NCI-H2029 treated with DMSO at 0.1 percent for 48 hours (cell line): Measurements from ENCODE around the gene C15orf39.
"Not testable (repeated sequence)": the region's sequence is repeated elsewhere in the genome, so short reads cannot be mapped to it uniquely, and the experiment has no call there.

Experiments
- DNase-seq: peaks from one replicate; lab custom pipeline; 2025; lab: John Stamatoyannopoulos, UW

C15orf39 gene

DNA sequence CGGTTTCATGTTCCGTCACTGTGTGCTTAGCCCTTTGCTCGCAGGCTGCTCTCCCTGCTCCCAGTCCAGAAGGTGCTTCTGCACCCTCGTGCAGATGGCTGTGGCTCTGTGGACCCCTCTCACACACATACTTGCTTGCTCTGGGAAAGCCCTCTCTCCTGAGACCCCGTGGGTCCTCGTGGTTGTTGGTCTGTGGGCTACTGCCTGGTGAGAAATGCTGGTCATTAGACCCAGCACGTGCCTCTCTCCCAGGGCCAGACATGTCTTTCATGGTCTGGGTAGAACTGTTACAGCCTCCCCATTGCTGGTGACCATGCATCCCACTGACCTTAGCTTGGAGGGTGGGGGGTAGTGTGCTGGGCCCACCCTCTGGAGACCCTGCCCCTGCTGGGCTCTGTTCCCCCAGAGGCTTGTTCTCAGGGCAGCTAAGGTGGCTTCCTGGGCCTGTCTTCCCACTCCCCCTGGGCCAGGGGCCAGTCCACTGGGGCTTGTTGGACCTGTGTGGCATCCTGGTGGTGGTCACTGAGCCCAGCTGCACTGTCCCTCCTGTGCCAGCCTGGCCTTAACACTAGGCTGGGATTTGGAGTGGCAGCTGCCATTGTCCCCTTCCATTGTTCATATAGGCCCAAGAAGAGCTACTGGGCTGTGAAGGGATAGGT is 10.6 kb downstream of the C15orf39 start:
- DNase-seq = no peak

DNA sequence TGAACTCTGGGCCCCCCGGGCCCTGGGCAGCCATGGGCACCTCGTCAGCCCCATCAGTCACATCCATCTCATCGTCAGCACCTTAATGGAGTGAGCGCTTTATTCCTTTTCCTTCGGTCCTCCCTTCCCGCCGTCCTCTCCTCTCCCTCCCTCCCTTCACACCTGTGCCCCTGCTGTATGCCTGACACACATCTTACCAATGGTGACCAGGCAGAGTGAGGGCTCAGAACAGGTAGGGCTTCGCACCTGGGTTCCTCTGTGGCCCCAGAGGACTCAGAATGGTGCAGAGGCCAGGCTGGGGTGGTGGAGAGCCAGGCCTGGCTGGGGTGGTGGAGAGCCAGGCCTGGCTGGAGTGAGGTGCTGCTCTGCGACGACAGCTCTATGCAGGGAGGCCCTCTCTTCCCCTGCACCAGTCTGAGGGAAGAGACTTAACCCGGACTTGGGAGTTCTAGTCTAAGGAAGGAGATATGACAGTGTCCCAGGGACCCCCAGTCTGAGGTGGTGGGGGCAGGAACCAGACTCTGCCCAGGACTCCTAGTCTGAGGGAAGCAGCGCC is 11.6 kb downstream of the C15orf39 start:
- DNase-seq = no peak

DNA sequence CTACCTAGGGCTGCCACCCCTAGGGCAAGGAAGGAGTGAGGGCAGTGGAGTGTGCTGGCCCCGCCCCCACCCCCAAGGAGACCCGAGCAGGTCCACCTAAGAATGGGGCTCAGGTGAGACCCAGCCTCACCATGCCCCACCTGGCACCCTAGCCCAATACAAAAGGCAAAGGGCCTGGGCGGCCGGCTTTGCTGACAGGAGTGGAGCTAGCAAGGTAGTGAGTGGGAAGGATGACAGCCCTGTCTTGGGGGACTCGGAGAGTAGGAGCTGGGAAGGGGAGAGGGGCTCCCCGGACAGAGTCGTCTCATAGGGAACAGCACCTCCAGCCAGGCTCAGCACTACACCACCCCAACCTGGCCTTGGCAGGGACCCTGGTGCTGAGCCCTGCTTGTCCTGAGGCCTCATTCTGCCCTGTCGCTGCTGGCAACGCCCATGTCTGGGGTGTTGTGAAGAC is 12.1 kb downstream of the C15orf39 start:
- DNase-seq = no peak

DNA sequence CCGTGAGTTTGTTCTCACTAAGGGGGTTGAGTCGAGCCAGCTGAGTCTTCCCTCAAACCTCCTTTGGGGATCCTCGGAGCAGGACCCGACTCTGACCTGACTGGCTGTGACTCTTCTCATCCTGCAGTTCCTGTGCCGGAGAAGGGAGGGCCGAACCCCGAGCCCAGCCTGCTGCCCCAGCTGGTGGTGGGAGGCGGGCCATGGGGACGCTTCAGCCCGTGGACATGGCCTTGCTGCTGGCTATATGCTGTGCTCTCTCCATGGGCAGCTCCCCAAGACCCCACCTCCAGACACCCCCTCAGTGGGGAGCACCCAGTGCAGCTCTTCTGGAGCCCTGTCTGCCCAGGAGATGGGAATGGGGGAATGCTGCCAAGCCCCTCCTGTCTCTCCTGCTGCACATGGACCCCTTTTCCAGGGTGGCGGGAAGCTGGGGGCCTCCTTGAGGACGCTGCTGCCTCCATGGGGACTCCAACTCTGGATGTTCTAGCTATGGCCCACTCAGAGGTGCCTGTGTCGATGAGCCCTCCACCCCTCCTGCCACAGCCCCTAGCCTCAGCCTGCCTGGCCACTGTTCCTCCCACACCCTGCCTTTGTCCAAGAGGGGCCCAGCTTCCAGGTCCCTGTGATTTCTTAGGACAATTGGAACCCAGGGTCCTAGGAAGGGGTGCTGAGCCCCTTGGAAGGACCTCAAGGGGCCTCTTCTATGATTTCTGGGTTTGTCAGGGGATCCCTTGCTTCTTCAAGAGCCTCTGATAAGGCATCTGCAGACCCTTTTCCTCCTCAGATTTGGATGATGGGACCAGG is 12.8 kb downstream of the C15orf39 start:
- no peak for DNase-seq

DNA sequence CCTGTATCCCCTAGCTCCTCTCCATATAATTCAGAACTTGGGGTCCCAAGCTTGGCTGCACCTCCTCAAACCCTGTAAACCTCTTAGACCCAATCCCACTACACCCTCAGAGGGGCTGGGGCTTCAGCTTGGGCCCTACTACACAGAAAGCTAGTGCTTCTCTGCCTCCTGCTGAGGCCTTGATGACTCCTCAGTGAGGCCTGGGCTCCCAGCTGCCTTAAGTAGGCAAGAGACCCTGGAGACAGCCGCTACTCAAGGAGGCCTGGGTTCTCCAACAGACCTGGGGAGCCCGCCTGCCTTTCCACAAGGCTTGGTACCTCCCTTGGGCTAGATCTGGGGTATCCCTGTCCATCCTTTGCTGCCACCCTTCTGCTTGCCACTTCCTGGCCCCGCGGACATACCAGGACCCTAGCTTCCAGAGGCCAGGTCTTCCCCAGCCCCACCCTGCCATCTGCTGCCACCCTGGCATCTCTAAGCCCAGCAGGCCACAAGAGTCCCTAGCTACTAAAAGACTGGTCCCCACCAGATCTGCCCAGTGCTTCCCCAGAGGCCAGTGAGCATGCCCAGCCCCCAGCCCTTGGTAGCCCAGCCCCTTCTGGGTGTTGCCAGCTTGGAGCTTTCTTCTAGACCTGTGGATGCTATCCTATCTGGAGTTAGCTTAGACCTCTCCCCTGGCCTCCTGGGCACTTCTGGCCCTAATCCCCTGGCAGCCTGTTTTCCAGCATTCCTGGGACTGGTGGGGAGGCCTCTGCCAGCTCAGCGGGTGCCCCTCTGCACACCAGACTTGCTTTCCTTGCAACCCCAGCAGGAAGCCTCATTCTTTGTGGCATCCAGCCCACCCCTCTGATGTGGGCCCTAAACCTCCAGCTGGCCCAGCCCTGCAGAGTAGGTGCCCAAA is 13.7 kb downstream of the C15orf39 start:
- no peak for DNase-seq

DNA sequence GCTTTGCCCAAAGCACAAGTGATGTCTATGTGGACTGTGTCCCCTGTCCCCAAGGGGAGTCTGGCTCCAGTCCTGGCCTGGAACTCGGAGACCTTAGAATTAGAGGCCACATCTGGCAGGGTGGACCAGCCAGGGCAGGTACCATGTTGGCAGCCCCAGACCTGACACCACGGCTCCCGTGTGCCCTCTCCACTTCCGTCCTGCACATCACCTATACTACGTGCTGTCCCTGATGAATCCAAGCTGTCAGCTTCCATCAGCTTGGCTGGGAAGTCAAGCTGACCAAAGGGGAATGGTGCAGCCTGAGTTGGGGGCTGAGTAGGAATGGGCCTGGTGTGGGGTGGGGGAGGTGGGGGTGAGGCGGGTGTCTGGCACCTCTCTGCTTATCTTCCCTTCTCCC is 15.3 kb downstream of the C15orf39 start:
- no peak for DNase-seq

DNA sequence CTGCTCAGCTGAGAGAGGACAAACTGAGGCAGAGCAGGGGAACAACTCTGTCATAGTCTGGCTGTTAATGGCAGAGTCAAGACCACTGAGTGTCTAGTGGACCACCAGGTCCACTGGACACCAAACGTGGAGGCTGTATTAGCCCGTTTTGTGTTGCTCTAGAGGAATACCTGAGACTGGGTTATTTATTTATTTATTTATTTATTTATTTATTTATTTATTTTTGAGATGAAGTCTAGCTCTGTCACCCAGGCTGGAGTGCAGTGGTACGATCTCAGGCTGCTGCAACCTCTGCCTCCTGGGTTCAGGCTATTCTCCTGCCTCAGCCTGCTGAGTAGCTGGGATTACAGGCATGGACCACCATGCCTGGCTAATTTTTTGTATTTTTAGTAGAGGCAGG is 15.9 kb downstream of the C15orf39 start:
- not testable (repeated sequence) for DNase-seq

DNA sequence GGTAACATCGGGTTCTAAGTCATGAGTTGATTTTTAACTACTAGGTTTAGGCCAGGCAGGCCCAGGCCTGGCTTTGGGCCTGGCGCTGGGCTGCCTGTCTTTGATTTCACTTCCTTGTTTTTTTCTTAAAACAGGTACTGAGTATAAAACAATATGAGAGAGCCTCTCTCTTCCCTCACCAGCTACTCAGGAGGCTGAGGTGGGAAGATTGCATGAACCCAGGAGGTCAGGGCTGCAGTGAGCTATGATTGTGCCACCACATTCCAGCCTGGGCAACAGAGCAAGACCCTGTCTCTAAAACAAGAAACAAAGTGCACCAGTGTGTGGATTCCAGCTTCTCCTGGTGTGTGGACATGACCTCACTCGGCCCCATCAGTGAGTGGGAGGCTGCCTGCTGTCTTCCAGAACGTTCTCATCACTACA is 17.8 kb downstream of the C15orf39 start:
- DNase-seq = not testable (repeated sequence)

DNA sequence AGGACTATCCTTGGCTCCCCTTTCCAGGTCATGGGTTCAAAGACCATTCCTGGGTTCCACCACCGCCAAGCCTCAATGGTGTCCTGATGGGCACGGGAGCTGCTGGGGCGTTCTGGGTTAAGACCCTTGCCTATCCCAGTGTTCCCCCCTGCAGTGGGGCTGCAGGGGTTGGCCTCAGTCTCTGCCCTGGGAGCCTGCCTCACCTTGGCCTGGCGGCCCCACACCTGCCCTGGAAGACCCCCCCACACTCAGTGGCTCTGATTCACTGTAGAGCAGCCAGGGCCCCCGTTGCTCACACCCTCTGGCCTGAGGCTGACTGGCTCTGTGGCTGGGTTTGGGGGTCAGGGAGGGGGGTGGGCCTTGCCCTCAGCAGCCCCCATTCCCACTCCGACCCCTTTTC is 22.0 kb downstream of the C15orf39 start:
- no peak for DNase-seq

DNA sequence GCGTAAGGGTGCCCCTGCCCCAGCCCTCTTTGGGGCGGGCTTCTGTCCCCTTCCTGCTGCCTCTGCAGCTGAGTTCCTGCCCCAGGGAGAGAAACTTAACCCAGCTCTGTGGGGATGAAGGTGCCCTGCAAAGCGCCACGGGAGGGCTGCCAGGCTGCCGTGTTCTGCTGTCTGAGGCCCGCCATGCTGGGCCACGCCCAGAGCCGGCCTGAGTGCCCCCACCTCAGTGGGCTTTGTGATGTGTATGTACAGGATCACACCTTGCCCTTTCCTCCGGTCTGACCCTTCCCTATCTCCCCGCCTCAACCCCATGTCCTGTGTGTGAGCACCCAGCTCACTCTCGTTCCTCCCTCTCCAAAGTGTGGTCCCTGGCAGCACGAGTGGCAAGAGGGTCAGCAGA is 22.6 kb downstream of the C15orf39 start:
- no peak for DNase-seq

DNA sequence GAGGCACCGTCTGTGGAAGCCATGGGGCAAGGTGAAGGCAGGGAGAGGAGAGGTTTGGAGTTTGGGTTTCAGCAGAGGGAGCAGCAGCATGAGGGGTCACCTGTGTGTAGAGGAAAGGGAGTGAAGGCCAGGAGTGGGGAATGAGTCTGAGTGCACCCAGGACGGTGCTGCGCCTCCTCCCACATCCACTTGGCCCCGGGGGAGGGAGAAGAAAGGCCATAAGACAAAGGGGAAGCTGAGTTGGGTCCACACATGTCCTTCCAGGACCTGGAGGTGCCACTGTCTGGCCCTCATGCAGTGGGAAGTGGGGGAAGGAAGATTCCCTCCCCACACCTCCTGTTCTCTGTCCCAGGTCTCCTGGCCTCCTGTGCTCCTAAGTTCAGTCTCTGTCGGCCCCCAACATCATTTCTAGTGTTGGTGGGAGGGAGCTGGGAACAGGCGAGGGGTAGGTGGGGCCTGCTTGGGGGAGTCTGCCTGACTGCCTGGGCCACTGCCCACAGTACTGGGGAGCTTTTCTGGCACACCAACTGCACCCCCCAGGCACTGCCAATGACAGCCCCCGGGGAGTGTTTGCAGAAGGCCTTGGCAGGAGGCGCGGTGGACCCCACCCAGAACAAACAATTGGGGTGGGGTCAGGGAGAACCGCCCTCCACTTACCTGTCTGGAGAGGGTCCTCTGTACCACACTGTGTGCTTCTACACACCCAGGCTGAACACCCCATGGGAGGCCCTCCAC is 23.6 kb downstream of the C15orf39 start:
- DNase-seq = not testable (repeated sequence)

DNA sequence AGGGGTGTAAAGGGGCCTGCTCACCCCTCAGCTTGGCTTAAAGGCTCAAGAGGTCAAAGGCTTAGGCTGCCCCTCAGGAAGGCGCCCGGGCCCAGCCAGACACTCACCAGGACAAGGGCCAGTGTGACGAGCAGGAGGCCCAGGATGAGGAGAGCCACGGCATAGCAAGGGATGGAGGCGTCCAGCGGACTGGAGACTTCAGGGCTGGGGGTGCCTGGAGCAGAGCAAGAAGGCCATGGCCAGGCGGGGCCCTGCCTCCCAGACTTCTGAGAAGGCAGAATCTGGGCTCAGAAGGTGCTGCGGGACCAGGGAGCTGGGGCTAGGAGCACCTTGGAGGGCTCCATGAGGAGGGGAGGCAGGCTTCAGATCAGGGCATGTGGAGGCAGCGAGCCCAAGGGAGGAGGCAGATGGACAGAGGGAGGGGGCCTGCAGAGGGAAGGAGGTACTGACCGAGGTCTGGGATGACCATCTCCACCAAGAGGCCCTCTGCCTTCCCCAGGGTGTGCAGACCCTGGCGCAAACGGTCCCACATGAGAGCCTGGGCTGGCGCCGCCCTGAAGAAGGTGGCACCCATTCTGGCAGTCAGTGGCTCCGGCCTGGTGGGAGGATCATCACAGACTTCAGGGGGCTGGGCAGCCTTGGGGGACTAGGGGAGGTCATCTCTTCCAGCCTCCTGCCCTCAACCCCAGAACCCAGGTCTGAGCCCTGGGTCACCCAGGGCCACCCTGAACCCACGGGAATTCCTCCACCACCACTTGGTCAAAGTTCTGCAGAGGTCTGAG is 24.5 kb downstream of the C15orf39 start:
- no peak for DNase-seq

DNA sequence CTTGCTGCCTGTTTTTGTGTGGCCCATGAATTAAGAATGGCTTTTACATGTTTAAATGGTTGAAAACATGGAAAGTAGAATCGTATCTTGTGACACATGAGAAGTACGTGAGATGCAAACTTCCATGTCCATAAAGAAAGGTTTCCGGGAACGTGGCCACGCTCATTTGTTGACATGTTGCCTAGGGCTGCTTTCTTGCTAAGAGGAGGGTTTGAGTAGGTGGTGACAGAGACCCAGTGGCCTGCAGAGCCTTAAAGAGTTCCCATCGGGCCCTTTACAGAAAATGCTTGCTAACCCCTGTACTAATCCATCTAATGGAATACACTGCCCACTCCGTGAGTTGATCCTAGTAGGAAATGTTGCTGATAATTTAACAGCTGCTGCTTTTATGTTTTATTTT is 25.4 kb downstream of the C15orf39 start:
- DNase-seq = not testable (repeated sequence)

DNA sequence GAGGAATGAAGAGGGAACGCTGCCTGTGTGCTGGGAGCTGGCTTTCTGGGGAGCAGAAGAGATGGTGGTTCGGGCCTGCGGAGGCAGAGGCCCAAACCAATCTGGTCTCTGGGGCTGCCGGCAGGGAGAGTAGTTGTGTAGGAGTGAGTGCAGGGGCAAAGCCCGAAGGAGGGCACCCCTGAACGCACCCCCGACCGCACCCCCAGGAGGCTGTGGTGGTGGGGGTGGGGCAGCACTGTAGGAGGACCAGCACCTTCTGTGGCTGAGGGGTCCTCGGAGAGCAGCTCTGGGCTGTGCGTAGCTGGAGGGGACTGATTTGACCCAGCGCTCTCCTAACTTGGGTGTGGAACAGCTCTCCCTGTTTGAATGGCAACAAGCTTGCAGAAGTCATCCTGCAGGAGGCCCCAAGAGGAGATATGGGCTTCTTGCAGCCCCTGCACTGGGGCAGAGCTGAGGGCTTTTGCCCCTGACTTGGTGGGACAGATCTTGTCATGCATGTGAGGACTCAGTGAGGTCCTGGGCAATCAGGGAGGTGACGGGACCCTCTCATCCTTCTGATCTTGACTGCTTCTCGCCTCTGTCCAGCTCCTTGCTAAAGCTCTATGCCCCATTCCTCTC is 26.1 kb downstream of the C15orf39 start:
- DNase-seq = no peak

DNA sequence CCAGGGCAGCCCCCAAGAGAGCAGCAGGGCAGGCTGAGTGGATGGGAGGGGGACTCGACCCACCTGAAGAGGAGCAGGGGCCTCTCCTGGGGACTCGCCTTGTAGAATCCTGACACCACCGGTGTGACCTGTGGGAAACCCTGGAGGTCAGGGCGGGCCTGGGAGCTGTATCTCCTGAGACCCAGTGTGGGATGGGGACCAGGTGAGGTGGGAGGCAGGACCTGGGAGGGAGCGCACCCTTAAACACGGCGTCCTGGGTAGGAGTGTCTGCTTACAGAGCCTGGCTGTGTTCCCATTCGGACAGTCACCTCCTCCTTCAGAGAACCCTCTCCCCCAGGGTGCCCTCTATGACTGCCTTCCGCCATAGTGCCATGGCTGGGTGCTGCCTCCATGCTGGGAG is 27.1 kb downstream of the C15orf39 start:
- no peak for DNase-seq

DNA sequence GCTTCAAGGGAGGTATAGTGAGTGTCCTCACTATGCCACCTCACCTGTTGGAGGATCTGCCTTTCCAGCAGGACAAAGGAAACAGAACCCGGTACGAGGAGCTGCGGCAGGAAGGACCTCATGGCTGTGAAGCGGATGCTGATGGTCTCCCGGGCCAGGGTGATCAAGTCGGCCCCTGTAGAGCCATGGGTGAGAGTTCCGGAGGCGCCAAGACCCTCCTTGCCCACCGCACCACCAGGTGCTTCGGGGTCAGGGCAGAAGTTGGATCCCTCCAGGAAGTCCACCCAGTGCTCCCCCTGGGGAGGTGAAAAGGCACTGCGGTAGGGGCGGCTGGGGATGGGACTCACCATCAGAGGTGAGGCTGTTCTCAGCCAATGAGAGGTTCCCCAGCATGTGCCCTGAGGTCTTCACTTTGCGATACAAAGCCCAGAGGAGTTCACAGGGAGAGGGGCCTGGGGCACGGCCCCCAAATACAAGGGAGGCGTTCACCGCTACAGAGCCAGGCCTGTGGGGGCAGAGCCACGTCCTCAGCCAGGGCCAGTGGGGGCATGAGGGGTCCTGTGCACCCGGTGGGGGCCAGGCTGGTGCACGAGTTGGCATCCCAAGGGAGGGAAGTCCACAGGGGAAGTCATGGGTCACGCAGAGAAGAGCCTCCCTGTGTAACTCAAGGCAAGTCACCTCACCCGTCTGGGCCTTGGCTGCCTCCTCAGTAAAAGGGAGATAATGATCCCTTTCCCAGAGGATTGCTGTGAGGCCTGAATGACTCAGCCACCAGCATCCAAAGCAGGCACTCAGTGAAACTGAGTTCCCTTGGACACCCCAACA is 27.7 kb downstream of the C15orf39 start:
- no peak for DNase-seq

DNA sequence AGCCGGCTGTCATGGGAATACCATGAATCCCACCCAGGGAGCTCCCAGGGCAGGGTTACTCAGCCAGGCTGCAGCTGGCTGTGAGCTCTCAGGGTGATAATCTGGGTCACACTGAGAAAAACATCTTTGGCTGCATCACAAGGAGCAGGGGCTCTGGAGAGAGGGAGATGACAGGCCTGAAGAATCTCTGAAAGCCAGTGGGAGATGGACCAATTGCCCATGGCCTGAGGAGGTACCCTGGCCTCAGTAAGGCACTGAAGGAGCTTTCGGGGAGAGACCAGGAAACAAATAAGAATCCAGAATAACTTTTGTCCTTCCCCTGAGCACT is 28.3 kb downstream of the C15orf39 start:
- DNase-seq = no peak

DNA sequence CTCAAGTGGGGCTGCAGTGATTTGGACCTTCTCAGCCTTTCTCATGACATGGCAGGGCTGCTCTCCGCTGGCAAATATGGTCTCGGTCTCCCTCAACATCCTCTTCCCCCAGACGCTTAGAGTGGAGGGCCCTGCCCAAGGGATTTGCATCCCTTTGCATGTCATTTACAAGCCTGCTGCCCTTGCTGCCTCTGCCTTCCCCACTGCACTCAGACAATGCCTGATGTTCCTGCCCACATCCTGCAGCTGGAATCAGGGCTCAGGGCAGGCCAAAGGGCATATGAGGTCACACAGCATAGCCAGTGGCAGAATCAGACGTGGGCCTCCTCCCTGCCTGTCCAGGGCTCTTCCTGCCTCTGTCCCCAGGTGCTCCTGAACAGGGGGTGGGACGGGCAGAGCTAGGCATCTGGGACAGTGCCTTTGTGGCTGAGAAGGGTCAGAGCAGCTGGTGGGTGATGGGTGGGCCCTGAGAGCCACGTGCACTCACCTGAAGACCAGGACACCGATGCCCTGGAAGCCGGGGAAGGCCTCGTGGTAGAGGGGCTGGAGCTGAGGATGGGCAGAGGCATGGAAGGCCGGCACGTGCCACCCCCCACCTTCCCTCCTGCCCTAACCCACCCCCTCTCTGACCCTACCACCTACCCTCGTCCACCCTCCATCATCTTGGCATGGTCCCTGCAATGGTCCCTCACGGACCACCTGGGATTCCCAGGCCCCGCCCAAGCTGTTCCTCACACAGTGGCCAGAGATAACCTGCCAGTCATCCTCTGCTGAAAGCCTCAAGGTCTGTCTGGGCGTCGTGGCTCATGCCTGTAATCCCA is 29.1 kb downstream of the C15orf39 start:
- no peak for DNase-seq

DNA sequence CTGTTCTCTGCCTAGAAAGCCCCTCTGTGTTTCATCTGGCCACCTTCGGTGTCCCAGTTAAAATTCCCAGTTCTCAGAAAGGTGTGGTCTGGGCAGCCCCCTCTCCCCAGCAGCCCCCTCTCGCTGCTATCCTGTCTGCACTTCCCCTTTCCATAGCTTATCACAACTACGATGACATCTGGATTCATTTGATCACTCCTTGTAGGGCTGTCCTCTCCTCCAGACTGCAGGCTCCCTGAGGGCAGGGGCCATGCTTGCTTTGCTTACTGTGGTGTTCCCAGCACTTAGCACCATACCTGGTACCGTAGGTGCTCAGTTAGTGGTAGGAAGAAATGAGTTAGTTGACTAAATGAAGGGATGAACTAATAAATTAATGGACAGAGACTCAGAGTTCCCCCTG is 30.2 kb downstream of the C15orf39 start:
- DNase-seq = no peak
